HL-60/S4 treated with phorbol 12-myristate 13-acetate at 8.2 ng/mL for 4 days and 3 days (cell line): ENCODE data around the gene DNMT3L.
"Not testable (repeated sequence)": the region's sequence is repeated elsewhere in the genome, so short reads cannot be mapped to it uniquely, and the experiment has no call there.

Experiments used
- in situ Hi-C: fragments of 300-500 bp; cut with MboI; formaldehyde crosslinking; loops from 2 replicates; pipeline ENCODE4 v1.15.0; 2022; ENCODE audit warnings: low sequenced_read_pairs

Gene DNMT3L

GRCh38 chr21:44261675-44262295 lies at the start of gene DNMT3L:
TSS of gene DNMT3L (minus strand) at chr21:44261897. CDS start at chr21:44261259, 638 bp downstream.
- in situ Hi-C loops: no loop called here

GRCh38 chr21:44310628-44311507 lies 49.2 kb upstream of the DNMT3L start:
- in situ Hi-C loops: loop anchor here (10.0 kb wide), 1 partner anchor 64 kb away; no protein-coding TSS in a partner anchor

DNA sequence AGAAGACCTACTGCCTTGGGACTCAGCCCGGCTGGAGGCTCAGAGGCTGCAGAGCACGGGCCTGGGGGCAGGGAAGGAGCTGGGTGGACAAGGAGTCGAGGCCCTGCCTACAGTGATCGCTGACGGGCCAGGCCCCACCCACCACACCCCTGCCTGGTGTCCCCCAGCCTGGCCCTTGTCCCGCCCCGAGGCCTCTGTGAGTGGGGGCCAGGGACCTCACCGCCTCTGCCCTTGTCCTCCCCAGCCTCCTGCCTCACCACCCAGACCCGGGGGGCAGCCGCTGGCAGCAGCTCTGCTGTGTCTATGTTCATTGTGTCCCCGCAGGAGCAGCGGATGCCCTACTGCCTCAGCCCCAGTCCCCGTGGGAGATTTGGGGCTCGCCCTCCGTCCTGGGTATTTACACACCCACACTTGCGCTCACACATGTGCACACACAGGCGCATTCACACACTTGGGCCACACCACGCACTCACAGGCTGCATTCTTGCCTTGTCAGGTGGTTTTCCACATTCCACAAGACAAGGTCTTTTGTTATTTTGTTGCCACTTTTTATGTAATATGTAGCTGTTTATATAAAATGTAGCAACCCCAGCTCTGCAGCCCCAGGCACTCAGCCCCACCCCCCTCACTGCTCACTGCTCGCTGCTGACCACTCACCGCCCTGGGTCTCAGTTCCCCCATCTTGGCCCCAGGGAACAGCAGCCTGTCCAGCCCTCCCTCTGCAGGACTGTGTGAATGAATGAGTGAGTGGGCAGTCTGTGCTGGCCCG lies 45.4 kb upstream of the DNMT3L start:
- in situ Hi-C loops: no loop called here

DNA sequence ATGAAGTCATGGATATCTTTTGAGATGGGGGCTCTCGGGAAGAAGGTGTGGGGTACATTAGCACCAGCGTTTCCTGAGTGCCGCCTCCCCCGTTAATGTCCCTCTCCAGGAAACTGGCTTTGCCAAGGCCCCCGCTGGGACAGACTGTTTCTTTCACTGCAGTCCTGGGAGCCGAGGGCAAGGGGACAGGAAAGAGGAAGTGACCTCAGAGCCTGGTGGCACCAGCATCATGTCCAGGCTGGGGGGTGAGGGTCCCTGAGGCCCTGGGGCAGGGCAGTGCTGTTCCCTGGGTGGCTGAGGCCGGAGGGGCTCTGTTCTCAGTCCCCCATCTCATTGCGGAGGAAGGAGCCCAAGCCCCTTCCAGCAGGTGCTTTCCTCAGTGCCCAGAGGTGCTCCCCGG lies 44.0 kb upstream of the DNMT3L start:
- in situ Hi-C loops: no loop called here

- in situ Hi-C loops: no loop called here
Measured at GRCh38 chr21:44304877-44305293, 43.2 kb upstream of the DNMT3L start.

GRCh38 chr21:44304011-44304616 lies 42.4 kb upstream of the DNMT3L start:
- in situ Hi-C loops: no loop called here

DNA sequence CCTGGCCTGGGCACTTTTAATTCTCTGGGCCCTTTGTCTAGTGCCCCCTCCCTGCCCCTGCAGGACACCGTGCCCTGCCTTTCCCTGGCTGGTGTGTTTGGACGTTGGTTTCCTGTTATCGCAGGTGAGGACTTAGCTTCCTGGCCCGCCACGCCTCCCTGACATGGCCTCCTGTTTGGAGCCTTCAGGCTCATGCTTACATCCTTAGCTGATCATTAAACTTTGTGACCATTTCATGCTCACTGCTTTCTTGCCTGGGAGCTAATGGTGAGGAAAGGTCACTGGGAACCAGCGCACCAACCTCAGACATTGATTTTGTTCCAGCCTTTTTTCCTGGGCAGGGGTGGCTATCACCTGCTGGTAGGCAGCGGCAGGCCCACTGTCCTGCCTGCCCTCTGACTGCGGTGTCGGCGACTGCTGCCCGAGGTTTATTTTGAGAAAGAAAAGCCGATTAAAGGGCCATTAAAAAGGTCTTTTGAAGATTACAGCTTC lies 41.8 kb upstream of the DNMT3L start:
- in situ Hi-C loops: no loop called here

DNA sequence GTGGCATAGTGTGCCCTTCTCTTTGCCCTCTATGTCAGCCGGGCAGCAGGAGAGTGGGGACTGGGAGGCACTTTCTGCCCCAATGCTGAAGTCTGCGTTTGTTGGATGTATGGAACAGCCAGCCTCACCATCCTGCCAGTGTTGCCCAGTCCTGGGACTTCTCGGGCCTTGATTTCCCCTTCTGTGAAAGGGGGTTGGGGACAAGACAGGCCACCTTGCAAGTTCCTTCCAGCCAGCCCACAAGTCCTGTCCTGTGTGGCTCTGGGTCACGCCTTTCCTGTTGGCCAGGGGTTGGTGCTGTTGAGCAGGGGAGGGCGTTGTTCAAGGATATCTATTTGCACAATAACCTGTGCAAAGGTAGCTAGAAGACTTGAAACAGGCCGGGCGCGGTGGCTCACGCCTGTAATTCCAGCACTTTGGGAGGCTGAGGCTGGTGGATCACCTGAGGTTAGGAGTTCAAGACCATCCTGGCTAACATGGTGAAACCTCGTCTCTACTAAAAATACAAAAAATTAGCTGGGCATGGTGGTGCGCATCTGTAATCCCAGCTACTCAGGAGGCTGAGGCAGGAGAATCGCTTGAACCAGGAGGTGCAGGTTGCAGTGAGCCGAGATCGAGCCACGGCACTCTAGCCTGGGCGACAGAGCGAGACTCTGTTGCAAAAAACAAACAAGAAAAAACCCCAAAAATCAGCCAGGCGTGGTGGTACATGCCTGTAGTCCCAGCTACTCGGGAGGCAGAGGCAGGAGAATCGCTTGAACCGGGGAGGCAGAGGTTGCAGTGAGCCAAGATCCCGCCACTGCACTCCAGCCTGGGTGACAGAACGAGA lies 41.1 kb upstream of the DNMT3L start:
- in situ Hi-C loops: not testable (repeated sequence)

GRCh38 chr21:44301961-44302406 lies 40.3 kb upstream of the DNMT3L start:
- in situ Hi-C loops: no loop called here

DNA sequence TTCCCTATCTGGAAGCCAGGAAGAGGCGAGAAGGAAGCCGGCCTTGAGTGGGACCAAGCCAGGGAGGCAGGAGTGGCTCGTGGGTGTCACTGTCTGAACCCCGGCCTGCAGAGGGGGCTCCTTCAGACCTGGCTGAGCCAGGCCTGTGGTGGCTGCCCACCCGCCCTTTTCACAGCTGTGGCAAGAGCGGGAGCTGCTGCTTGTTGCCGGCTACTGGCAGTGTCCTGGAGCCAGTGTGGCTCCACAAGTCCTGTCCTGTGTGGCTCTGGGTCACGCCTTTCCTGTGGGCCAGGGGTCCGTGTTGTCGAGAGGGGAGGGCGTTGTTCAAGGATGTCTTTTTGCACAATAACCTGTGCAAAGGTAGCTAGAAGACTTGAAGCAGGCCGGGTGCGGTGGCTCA lies 39.4 kb upstream of the DNMT3L start:
- in situ Hi-C loops: no loop called here

DNA sequence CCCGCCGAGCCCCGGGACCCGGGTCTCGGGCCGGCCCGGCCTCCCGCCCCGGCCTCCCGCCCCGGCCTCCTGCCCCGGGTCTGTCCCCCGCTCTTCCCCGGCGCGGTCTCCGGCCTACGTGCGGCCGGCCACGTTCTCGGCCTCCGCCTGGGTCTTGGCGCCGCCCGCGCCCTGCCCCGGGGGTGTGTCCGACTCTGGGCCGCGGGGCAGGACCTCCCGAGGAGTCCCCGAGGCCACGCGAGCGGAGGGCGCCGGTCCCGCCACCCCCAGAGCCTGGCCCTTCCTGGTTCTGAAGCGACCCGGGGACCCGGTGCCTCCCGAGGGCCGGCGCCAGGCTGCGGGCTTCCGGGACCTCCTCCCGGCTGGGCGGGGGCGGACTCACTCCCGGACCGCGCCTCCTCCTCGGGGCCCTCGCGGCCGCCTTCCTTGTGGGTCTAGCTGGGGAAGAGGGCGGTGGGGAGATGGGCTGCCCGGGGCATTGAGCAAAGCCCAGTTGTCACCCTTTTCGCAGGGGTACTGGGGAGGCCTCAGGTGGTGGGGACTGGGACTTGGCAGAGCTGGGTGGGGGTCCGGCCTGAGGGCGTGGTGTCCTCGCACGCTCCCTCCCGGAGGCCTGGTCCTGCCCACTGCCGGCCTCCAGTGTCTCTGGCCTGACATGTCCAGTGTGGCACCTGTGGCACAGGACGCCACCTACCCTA lies 38.7 kb upstream of the DNMT3L start:
- in situ Hi-C loops: no loop called here

DNA sequence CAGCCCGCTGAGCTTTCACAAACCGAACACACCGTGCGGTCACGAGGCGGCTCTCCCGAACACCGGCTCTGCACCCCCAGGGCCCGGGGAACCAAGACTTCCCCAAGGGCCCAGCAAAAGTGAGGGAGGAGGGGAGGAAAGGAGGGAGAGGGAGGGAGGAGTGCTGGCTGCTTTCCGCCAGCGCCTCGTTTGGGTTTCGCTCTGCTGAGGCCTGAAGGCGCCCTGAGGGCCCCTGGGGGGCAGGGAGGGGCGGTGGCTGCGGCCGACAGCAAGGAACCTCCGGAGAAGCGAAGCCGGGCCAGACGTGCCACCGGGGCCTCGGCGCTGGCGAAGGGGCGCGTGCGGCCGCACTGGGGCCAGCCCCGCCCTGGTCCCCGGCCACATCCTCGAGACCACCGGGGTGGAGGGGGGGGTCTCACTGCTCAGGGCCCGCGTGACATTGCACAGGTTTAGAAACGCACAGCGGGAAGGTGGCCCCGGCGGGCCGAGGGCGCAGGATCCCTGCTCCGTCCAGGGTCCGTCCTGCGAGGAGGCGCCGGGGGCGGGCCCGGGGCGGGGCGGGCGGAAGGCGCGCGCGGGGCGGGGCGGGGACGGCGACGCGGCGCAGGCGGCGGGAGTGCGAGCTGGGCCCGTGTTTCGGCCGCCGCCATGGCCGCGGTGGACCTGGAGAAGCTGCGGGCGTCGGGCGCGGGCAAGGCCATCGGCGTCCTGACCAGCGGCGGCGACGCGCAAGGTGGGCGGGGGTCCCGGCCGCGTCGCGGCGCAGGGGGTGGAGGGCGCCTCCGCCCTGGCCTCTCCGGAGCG lies 38.0 kb upstream of the DNMT3L start, which contains the start of gene PFKL:
Gene PFKL, plus strand, starts transcription at position 596 of the 804 bp plus-strand sequence. Its CDS starts 53 bp downstream, at position 649.
- in situ Hi-C loops: no loop called here

DNA sequence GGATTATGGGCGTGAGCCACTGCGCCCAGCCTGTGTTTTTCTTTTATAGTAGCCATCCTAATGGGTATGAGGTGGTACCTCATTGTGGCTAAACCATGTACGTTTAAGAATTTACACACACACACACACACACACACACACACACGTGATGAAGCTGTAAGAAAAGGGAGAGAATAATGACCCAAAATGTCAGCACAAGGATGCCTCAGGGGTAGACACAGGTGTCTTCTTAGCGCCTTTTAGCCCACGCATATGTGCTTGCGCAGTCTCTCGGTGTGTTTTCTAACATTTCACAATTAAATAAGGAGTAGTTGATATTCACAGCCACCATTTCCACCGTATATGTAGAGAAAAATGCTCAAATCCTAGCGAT lies 37.4 kb upstream of the DNMT3L start:
- in situ Hi-C loops: no loop called here

DNA sequence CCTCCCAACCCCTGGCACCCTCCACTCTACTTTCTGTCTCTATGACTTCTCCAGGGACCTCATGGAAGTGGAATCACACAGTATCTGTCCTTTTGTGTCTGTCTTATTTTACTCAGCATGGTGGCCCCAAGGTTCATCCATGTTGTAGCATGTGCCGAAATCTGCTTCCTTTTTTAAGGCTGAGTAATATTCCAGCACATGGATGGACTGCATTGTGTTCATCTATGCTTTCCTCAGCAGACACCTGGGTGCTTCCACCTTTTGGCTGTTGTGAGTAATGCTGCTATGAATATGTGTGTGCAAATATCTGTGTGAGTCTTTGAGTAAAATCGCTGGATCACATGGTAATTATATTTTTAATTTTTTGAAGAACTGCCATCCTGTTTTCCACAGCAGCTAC lies 36.6 kb upstream of the DNMT3L start:
- in situ Hi-C loops: no loop called here

- in situ Hi-C loops: no loop called here
Measured at GRCh38 chr21:44297525-44298290, 36.0 kb upstream of the DNMT3L start.

- in situ Hi-C loops: no loop called here
Measured at GRCh38 chr21:44296916-44297315, 35.2 kb upstream of the DNMT3L start.

DNA sequence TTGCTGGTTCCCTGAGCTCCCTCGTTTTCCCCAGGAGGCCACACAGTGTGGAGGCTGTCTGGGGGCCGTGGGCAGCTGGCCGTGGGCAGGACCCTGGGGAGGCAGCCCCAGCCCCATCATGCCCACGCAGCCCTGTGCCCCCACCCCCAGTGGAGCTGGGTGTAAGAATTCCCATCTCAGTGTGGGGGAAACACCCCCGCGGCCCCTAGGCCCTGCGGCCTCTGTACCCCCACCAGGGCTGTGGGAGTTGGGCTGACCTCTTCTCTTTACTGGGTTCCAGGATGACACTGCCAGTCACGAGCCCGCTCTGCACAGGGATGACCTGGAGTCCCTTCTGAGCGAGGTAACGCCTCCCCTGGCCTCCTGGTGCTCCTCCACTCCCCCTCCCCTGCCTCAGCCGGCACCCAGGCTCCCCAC lies 34.4 kb upstream of the DNMT3L start:
- in situ Hi-C loops: no loop called here

- in situ Hi-C loops: no loop called here
Measured at GRCh38 chr21:44295646-44296045, 33.9 kb upstream of the DNMT3L start.
